Sciatic nerve (tissue), 2 donors: ENCODE measurements around the gene DNAI7. TPM values are rescaled to one million over a fixed set of nuclear protein-coding genes. Genes with fewer than 3 reads are reported as not detected.
A peak's percentile ranks its signal among the peaks of the same experiment; 100 is the strongest.

Experiments
- ATAC-seq: fragments of 200-7000 bp; cut with Tn5 transposase; one replicate; pipeline ENCODE4 v1.9.1; 2020; ENCODE audit warnings: mild to moderate bottlenecking, moderate library complexity
- DNase-seq: peaks from one replicate; pipeline ENCODE4 v3.0.0-alpha.2; 2020; ENCODE audit warnings: low spot score
- intact Hi-C: fragments of 100-400 bp; cut with DNase I; formaldehyde crosslinking; loops from one replicate; pipeline ENCODE4 v1.14.2; 2022
- total RNA-seq: library from RNA; stranded (reverse); fragmentation: NEBNext Ultra II Directional; extraction: Animal tissue kit (Norgen Biotek cat#: 25700); gene quantifications from one replicate; pipeline ENCODE4 v1.2.1, GENCODE V29; 2021
- donor health status: DM: no; HTN: no; CAD: no.
- donor health status: DM: no; HTN: no; CAD: no.

Gene DNAI7
- total RNA-seq, 1 donor from 2014 or later = 1.0 TPM

DNA sequence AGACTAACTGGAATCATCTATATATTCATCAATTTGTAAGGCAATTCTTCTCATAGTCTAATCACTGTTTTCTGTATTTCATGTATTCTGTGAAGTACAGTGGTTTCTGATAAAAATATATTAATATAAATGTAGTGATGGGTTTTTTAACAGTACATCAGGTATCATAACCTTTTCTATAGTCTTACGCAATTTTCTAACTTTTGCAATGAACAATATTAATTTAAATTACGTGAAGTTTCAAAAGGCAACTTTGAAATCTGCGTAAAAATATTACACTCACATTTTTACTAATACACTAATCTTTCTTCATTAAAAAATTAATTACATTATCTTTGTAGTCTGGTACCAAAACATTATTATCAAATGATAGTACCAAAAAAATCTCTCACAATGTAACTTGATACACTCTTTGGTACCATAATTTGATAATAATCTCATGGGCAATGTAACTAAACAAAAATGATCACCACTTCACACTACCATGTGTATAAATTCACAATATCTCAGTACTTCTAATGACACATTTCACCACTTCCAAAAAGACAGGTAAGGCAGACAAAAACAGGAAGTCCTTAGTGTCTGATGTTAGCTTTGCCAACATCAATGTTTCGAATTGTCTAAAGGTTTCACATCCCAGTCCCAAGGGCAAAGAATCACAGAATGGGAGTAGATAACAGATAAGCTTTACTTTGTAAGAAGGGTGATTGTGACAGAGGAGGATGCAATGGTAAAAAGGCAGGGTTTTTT lies 8.7 kb downstream of the DNAI7 start:
- ATAC-seq (no peak), DNase-seq (no peak)
- intact Hi-C loops = no loop called here

DNA sequence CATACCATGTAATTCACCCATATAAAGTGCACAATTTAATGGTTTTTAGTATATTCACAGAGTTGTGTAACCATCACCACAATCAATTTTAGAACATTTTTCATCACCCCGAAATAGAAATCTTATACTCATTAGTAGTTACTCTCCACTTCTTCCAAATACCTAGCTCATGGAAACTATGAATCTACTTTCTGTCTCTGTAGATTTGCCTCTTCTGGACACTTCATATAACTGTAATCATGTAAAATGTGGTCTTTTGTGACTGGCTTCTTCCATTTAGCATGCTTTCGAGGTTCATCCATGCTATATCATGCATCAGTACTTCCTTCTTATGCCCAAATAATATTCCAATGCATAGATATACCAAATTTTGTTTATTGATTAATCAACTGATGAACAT lies 10.8 kb downstream of the DNAI7 start:
- intact Hi-C loops = no loop called here
- ATAC-seq = no peak
- no peak for DNase-seq

DNA sequence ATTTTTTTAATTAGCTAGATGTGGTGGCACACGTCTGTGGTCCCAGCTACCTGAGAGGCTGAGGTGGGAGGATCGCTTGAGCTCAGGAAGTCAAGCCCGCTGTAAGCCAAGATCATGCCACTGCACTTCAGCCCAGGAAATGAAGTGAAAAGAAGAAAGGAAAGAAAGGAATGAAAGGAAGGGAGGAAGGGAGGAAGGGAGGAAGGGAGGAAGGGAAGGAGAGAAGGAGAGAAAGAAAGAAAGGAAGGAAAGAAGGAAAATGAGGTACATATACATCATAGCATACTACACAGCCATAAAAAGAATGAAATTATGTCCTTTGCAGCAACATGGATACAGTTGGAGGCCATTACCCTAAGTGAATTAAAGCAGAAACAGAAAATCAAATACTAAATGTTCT lies 12.2 kb downstream of the DNAI7 start:
- intact Hi-C loops = no loop called here

DNA sequence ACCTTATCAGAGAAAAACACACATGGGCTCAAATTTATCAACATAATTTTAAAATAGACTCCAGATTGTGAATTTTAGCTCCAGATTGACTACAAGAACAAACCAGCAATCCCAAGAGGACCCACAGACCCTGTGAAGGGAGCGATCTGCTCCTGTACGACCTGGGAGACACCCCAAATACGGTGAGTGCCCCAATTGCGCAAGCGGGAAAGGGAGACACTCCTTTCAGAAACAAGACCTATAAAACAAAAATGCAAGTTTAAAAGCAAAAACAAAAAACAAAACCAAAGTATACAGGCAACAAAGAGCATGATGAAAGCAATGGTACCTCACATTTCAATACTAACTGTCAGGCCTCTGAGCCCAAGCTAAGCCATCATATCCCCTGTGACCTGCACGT lies 32.1 kb downstream of the DNAI7 start:
- ATAC-seq (no peak), DNase-seq (no peak)
- intact Hi-C loops = no loop called here

More for the DNA sequence above, 12.2 kb downstream of the DNAI7 start:
- no peak for DNase-seq
- no peak for ATAC-seq

DNA sequence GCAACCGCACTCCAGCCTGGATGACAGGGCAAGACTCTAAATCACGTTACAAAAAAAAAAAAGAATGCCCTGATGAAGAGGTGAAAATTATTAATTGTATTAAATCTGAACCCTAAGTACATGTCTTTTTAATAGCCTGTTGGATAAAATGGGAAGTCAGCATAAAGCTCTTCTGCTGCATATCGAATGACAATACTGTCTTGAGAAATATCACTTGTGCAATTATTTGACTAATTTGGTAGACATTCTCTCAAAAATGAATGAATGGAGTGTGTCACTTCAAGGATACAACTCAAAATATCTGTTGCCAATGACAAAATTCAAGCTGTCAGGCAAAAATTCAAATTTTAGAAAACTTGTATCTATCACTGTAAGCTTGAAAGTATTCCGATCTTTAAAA lies 38.9 kb downstream of the DNAI7 start:
- intact Hi-C loops = no loop called here
- DNase-seq = no peak
- ATAC-seq = no peak

DNA sequence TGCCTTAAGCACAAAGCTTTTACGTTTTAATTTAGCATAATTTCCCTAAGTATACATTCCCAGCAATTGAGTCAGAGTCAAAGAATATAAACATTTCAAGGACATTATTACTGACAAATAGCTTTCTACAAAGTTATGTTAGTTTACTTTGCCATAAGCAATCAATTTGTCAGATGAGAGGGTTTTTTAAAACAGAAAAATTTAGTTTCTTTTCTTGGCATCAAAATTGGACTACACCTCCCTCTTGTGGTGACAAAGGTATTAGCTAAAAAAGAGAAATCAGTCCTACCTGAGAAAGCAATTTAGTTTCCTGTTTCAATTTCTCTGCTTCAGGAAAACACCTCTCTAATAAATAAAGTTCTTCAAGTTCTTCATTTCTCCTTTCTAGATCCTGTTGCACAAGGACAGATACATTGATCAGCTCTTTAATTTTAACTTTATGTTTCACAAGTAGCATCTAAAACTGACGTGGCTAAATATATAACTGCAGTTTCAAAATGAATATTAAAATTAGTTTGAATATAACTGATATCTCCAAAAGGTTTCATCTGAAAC lies 39.9 kb downstream of the DNAI7 start:
- intact Hi-C loops = no loop called here
- DNase-seq (no peak), ATAC-seq (no peak)

DNA sequence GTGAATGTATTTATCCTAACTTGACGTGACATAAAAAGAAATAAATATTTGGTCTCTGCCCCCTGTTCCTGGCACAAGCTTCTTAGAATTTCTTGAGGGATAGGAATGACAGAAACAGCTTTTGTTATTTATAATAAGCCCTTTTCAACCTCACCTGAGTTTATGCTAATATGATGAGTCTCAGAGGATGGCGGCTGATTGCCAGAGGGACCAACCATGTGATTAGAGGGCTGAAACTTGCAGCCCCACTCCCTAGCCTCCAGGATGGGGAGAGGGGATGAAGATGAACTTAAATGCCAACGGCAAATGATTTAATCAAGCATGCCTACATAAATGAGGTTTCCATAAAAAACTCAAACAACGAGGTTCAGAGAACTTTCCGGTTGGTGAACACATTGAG lies 42.9 kb downstream of the DNAI7 start:
- ATAC-seq = no peak
- intact Hi-C loops = no loop called here
- DNase-seq = no peak

DNA sequence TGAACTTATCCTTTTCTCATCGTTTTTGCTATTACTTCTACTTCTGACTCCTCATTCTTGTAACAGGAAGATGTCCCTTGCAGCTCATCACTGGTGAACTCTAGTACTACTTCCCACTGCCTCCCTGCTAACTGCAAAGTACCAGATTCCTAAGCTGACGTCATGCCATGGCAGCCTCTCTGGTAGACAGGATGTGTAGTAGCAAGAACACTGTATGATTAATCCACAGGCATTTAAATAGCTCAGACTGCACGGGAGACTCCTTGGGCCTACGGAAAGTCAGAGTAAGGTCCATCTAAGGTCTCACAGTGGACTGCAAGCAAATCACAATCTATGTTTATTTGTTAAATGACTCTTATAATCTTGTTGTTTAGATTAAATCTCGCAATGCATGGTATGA lies 43.5 kb downstream of the DNAI7 start:
- ATAC-seq (peak; percentile 50), DNase-seq (no peak)
- intact Hi-C loops = no loop called here

DNA sequence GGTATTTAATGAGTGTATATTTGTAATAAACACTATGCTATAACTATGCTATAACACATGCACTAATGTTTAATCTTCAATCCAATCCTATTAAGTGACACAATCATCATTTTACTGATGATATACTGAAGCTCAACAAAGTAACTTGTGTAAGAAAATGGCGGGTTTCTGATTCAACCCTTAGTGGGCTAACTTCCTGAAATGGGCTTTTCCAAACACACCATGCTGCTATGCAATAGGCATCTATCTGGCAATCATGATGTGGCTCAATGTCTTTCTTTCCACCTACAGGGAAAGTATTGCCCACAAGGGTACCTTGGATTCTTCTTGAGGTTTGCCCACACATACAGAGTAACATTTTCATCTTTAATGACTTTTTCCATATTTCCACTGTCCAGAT lies 48.3 kb downstream of the DNAI7 start:
- ATAC-seq = no peak
- intact Hi-C loops = no loop called here
- no peak for DNase-seq

DNA sequence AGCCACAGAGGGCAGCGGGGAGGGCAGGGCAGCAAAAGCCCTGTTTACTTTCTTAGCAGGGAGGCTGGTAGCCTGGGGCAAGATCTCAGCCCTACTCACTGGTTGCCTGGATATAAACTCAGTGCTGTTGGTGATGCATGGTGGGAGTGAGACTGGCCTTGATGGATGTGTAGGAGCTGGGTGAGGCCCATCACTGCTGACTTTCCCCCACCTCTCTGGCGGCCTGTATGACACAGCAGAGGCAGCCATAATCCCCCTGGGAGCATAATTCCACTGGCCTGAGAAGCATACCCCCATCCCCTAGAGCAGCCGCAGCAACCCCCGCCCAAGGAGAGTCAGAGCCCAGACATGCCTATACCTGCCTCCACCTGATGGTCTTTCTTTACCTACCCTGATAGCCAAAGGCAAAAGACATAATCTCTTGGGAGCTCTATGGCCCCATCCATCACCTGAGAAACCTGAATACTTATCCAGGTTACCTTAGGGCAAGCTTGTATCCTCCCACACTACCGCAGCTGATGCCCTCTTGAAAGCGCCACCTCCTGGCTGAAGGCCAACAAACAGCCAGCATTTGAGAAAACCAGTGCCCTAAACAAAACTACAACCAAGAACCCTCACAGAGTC lies 59.3 kb downstream of the DNAI7 start:
- intact Hi-C loops = no loop called here
- ATAC-seq (no peak), DNase-seq (no peak)

DNA sequence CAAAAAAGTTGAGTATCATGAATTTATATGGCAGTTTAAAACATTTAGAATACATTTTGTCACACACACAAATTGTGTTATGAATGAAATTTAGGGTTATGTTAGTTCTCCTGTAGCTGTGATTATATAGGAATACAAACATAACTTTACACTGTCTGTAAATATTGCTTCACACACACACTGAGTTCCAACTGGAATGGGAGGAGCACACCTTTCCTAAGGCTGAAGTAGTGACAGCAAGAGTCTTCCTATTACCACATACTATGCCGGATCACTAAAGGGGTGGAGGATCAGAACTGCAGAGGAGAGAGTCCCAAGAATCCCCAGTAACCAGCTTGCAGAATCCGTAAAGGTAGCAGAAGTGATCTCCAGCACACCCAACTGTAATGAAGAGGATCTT lies 63.7 kb downstream of the DNAI7 start:
- DNase-seq (no peak), ATAC-seq (no peak)
- intact Hi-C loops = no loop called here

DNA sequence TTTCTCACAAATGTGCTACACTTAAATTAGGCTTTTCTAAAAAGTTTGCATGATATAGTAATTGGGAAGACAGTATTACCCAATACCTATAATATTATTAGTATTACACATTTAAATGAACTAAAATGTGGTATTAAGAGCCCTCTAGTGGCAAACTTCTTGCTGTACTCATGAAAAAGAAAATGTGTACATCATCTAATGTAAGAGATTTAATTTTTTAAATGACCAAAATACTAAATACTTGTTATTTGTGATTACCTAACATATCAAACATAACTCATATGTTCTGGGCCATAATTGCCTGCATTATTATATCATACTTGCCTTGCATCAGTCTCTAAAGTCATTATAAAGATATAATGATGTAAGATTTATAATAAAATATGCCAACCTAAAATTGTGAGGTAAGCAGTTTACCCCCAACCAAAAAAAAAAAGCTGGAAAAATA lies 64.2 kb downstream of the DNAI7 start:
- ATAC-seq (no peak), DNase-seq (no peak)
- intact Hi-C loops = no loop called here

DNA sequence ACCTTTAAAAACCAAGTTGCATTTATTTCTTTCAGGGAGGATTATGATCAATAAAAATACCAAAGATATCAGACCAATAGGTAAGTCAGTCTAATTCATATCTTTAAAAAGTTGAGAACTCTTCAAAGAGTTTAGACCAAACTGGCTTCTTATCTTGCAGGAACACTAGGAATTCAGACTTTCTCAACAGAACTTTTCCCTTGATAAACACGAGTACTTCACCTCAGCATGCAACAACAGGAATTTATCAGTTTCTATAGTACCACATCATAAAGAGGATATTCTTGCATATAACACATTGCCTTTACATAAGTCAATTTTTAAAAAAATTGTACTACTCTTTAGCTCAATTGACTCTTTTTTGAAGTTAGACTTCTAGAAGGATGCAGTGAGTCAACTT lies 68.2 kb downstream of the DNAI7 start:
- no peak for DNase-seq
- intact Hi-C loops = no loop called here
- ATAC-seq = no peak

DNA sequence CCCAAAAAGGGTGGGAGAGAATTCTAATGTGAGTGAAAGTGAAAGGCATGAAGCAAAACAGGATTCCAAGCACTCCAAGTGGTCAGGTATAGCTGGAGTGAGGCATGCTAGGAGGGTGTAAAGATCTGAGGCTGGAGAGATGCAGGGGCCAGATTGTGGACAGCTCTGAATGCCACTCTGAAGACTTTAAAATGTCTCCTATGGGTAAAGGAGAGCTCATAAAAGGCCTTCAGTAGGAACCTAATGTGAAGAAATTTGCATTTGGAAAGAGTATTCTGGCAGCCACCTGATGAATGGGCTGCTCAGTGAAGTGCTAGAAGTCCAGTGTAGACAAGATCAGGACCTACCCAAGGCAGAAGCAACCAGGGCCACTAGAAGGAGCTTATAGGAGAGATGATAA lies 68.9 kb downstream of the DNAI7 start:
- intact Hi-C loops = no loop called here
- DNase-seq = no peak
- ATAC-seq = no peak

DNA sequence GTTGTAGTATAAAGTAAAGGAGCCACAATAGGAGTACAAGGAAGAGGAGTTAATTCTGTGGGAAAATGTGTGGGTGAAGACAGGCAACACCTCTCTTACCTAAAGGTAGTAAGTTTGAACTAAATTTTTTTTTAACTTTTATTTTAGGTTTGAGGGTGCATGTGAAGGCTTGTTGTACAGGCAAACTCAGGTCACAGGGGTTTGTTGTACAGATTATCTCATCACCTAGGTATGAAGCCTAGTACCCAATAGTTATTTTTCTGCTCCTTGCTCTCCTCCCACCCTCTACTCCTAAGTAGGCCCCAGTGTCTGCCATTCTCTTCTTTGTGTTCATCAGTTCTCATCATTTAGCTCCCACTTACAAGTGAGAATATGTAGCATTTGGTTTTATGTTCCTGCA lies 70.5 kb downstream of the DNAI7 start:
- ATAC-seq = no peak
- intact Hi-C loops = no loop called here
- no peak for DNase-seq

DNA sequence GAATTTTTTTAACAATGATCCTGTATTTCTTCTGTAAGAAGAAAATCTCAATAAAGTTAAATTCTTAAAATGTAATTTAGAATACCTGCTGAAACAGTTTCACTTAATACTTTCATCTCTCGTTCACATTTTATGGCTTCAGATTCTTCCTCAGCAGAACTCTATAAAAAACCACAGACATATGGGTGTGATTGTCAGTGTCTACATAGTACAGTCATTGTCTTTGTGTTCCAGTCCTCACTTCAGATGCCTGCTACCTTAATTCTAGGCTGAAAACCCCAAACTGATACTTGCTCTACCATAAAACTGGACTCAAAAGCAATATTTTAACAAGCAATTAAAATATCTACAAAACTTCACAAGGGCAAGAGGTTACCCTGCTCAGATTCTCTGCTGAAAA lies 71.8 kb downstream of the DNAI7 start:
- intact Hi-C loops = no loop called here
- no peak for ATAC-seq
- no peak for DNase-seq

DNA sequence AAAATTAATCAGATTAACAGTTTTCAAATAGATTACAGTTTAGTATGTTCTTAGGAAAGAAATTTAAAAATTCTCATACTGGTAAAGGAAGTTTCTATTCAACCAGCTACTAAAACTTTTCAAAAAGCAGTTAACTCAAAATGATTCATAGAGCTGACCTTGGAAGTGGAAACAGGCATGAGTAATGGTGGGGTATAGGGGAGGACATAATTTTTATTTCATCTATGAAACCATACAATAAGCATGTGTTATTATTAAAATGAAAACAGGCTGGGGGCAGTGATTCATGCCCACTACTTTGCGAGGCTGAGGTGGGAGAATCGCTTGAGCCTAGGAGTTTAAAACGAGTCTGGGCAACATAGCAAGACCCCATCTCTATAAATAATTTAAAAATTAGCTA lies 73.0 kb downstream of the DNAI7 start:
- no peak for DNase-seq
- no peak for ATAC-seq
- intact Hi-C loops = no loop called here

DNA sequence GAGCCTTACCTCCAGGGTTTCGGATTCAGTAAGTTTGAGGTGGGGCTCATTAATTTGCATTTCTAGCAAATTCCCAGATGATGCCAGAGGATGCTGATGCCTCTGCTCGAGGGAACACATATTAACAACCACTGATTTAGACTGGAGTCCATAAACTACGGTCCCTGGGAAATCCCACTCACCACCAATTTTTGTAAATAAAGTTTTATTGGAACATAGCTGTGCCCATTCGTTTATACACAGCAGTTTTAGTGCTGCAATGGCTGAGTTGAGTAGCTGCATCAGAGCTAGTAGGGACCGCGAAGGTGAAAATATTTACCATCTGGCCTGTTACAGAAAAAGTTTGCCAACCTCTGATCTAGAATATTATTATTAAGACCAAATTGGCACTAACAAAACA lies 73.8 kb downstream of the DNAI7 start:
- no peak for DNase-seq
- ATAC-seq = no peak
- intact Hi-C loops = no loop called here

DNA sequence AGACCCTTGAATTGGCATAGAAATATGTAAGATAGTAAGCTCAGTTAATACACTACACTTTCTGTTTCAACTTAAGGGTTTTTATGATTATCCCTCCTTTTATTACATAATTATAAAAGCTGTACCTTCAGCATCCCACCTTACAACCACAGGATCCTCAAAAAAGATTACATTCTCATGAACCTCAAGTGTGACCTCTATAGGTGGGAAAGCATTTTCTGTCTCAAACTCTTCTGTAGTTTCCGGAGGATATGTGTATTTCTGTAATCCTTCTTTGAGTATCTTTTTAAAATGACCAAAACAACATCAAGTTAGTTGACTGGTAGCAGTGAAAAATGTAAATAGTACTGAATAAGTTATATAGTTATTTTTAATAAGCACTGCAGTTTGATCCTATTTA lies 75.9 kb downstream of the DNAI7 start:
- ATAC-seq = no peak
- intact Hi-C loops = no loop called here
- DNase-seq = no peak

DNA sequence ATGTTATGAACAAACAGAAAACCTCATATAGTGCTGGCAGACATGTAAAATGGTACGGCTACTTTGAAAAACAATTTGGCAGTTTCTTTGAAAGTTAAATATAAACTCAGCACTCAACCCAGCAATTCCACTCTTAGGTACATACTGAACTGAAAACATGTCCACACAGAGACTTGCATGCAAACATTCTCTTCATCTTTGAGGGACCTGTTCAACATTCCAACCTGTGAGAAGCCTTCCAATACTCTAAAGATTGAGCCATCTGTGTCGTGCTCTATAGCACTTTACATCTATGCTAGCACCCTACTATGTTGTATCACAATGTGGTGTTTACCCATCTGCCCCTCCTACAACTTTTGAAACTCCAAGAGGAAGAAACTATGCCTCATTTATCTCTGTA lies 79.3 kb downstream of the DNAI7 start:
- ATAC-seq (no peak), DNase-seq (no peak)
- intact Hi-C loops = no loop called here

DNA sequence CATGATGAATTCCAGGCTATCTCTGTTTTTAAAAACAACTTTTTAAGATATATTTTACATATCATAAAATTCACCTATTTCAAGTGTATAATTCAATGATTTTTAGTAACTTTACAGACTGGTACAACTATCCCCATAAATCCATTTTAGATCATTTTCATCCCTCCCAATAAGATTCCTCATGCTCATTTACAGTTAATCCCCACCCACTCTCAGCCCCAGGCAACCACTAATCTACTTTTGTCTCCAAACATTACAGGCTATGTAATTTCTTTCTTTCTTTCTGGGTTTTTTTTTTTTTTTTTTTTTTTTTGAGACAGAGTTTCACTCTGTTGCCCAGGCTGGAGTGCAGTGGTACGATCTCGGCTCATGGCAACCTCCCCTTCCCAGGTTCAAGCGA lies 81.3 kb downstream of the DNAI7 start:
- intact Hi-C loops = no loop called here
- no peak for DNase-seq
- ATAC-seq = no peak
